Stimulated activated CD4-positive, alpha-beta T cell treated with anti-CD3 and anti-CD28 coated beads, TNF-alpha, amount 100 ng/mL, for 4 hours (primary cell): ENCODE results near the gene ARHGEF3.

Experiments used
- DNase-seq, 3 experiments: peaks; one replicate each; pipeline ENCODE4 v3.0.0-alpha.2; 2020; ENCODE audit warnings: low read depth in 3 of 3

Gene ARHGEF3

GRCh38 chr3:56683122-56683817, 118.5 kb downstream of the ARHGEF3 start, which contains the start of gene TASOR:
TASOR (minus strand) TSS chr3:56683265; CDS start chr3:56683006, 259 bp downstream.
- DNase-seq = peak; percentile 77 to 81 (median 77)

GRCh38 chr3:56682462-56683121, 119.2 kb downstream of the ARHGEF3 start:
- DNase-seq = peak; percentile 49 to 66 (median 58)

GRCh38 chr3:56681984-56682461, 119.7 kb downstream of the ARHGEF3 start:
- no peak for DNase-seq

- no peak for DNase-seq
Measured at GRCh38 chr3:56680054-56680580, 121.6 kb downstream of the ARHGEF3 start.
